H9 (cell line): ENCODE results near the gene DHCR7. TPM values are rescaled to one million over a fixed set of nuclear protein-coding genes. Genes with fewer than 3 reads are reported as not detected.

Experiments used
- DNase-seq: peaks from one replicate; pipeline ENCODE4 v3.0.0-alpha.2; 2017
- H2AFZ ChIP-seq: one replicate; pipeline ENCODE4 v1.6.1; 2013; ENCODE audit warnings: mild to moderate bottlenecking, low read length, control low read depth, moderate library complexity
- H2AK5ac ChIP-seq: 2 replicates; pipeline ENCODE4 v1.6.1; 2013; ENCODE audit warnings: low read length, control low read depth, mixed read lengths; ENCODE audit not compliant: insufficient read length
- H2BK120ac ChIP-seq: one replicate; pipeline ENCODE4 v1.6.1; 2013; ENCODE audit warnings: low read depth, mild to moderate bottlenecking, low read length, control low read depth, inconsistent platforms; ENCODE audit not compliant: poor library complexity, severe bottlenecking
- H2BK12ac ChIP-seq: 2 replicates; pipeline ENCODE4 v1.6.1; 2013; ENCODE audit warnings: low read length, control low read depth, mixed read lengths, low read depth; ENCODE audit not compliant: insufficient read length
- H2BK15ac ChIP-seq: 2 replicates; pipeline ENCODE4 v1.6.1; 2013; ENCODE audit warnings: low read depth, low read length, control low read depth
- H2BK20ac ChIP-seq: one replicate; pipeline ENCODE4 v1.6.1; 2013; ENCODE audit warnings: low read depth, mild to moderate bottlenecking, low read length, control low read depth, inconsistent platforms; ENCODE audit not compliant: poor library complexity, severe bottlenecking
- H2BK5ac ChIP-seq: 2 replicates; pipeline ENCODE4 v1.6.1; 2013; ENCODE audit warnings: low read length, control low read depth, mixed read lengths; ENCODE audit not compliant: insufficient read length
- H3K14ac ChIP-seq: 2 replicates; pipeline ENCODE4 v1.6.1; 2013; ENCODE audit warnings: low read length, control low read depth; ENCODE audit not compliant: insufficient read depth
- H3K18ac ChIP-seq: 2 replicates; pipeline ENCODE4 v1.6.1; 2013; ENCODE audit warnings: low read depth, mild to moderate bottlenecking, mixed read lengths, low read length, control low read depth; ENCODE audit not compliant: insufficient read length
- H3K23ac ChIP-seq: 2 replicates; pipeline ENCODE4 v1.6.1; 2013; ENCODE audit warnings: low read length, control low read depth, mixed read lengths, low read depth; ENCODE audit not compliant: insufficient read length
- H3K23me2 ChIP-seq: 2 replicates; pipeline ENCODE4 v1.6.1; 2013; ENCODE audit warnings: low read depth, mild to moderate bottlenecking, mixed read lengths, low read length, control low read depth; ENCODE audit not compliant: insufficient read length, poor library complexity, severe bottlenecking
- H3K27ac ChIP-seq: 2 replicates; pipeline ENCODE4 v1.5.1; 2013; ENCODE audit warnings: low read length, control low read depth, mixed read lengths, low read depth; ENCODE audit not compliant: insufficient read length
- H3K27me3 ChIP-seq: 2 replicates; pipeline ENCODE4 v1.6.1; 2013; ENCODE audit warnings: low read length, control low read depth, inconsistent platforms; ENCODE audit not compliant: insufficient read depth
- H3K4ac ChIP-seq: 2 replicates; pipeline ENCODE4 v1.6.1; 2013; ENCODE audit warnings: low read depth, mild to moderate bottlenecking, control low read depth, inconsistent platforms, low read length, moderate library complexity
- H3K4me1 ChIP-seq: 2 replicates; pipeline ENCODE4 v1.6.1; 2013; ENCODE audit warnings: low read length, control low read depth, inconsistent platforms; ENCODE audit not compliant: insufficient read depth
- H3K4me2 ChIP-seq: 2 replicates; pipeline ENCODE4 v1.6.1; 2013; ENCODE audit warnings: low read length, control low read depth, mixed read lengths; ENCODE audit not compliant: insufficient read length, insufficient read depth
- H3K56ac ChIP-seq: 2 replicates; pipeline ENCODE4 v1.6.1; 2013; ENCODE audit warnings: low read depth, mild to moderate bottlenecking, mixed read lengths, low read length, control low read depth; ENCODE audit not compliant: insufficient read length
- H3K79me1 ChIP-seq: 2 replicates; pipeline ENCODE4 v1.6.1; 2013; ENCODE audit warnings: low read depth, mild to moderate bottlenecking, moderate library complexity, low read length, control low read depth, inconsistent platforms; ENCODE audit not compliant: insufficient read depth, poor library complexity, severe bottlenecking
- H3K79me2 ChIP-seq: 2 replicates; pipeline ENCODE4 v1.6.1; 2013; ENCODE audit warnings: low read length, control low read depth, inconsistent platforms; ENCODE audit not compliant: insufficient read depth
- H3K9ac ChIP-seq: 2 replicates; pipeline ENCODE4 v1.6.1; 2013; ENCODE audit warnings: low read length, control low read depth, mixed read lengths; ENCODE audit not compliant: insufficient read length; ENCODE audit errors: extremely low read depth
- H3K9me3 ChIP-seq: one replicate; pipeline ENCODE4 v1.6.1; 2013; ENCODE audit warnings: low read depth, low read length, inconsistent platforms; ENCODE audit not compliant: control insufficient read depth
- H3T11ph ChIP-seq: one replicate; pipeline ENCODE4 v1.6.1; 2013; ENCODE audit warnings: mild to moderate bottlenecking, low read length, control low read depth, inconsistent platforms
- H4K20me1 ChIP-seq: one replicate; pipeline ENCODE4 v1.6.1; 2013; ENCODE audit not compliant: control insufficient read depth, insufficient read length, insufficient read depth
- H4K5ac ChIP-seq: 2 replicates; pipeline ENCODE4 v1.6.1; 2013; ENCODE audit warnings: low read depth, mild to moderate bottlenecking, mixed read lengths, low read length, control low read depth; ENCODE audit not compliant: insufficient read length
- H4K8ac ChIP-seq: replicated peaks from 2 replicates; pipeline ENCODE4 v1.6.1; 2013; ENCODE audit warnings: low read length, control low read depth, mixed read lengths, low read depth; ENCODE audit not compliant: insufficient read length
- H4K91ac ChIP-seq: 2 replicates; pipeline ENCODE4 v1.6.1; 2013; ENCODE audit warnings: low read depth, mild to moderate bottlenecking, moderate library complexity, mixed read lengths, low read length, control low read depth; ENCODE audit not compliant: insufficient read length
- H3K27ac Mint-ChIP-seq, 3 experiments: 2 replicates in 2 of 3; 3 replicates in 1 of 3; pipeline ENCODE4 v1.8.0; 2020 to 2021; ENCODE audit warnings: mixed read lengths in 3 of 3, mild to moderate bottlenecking in 1 of 3, moderate library complexity in 1 of 3
- H3K27me3 Mint-ChIP-seq: 2 replicates; pipeline ENCODE4 v1.8.0; 2021; ENCODE audit warnings: low read depth, mild to moderate bottlenecking, moderate library complexity, mixed read lengths
- H3K36me3 Mint-ChIP-seq, 3 experiments: 2 replicates in 2 of 3; 3 replicates in 1 of 3; pipeline ENCODE4 v1.8.0; 2020 to 2021; ENCODE audit warnings: low read depth in 3 of 3, mixed read lengths in 3 of 3; ENCODE audit not compliant: insufficient read depth in 1 of 3
- H3K4me1 Mint-ChIP-seq, 2 experiments: 2 replicates each; pipeline ENCODE4 v1.8.0; 2020; ENCODE audit warnings: mixed read lengths in 2 of 2
- H3K4me3 Mint-ChIP-seq, 2 experiments: 2 replicates in 1 of 2; 3 replicates in 1 of 2; pipeline ENCODE4 v1.8.0; 2020 to 2021; ENCODE audit warnings: mild to moderate bottlenecking in 2 of 2, mixed read lengths in 2 of 2, moderate library complexity in 1 of 2
- H3K9me3 Mint-ChIP-seq, 2 experiments: 2 replicates in 1 of 2; 3 replicates in 1 of 2; pipeline ENCODE4 v1.8.0; 2020; ENCODE audit warnings: mild to moderate bottlenecking in 2 of 2, mixed read lengths in 2 of 2, moderate library complexity in 1 of 2
- CTCF ChIP-seq: fragments of 200-600 bp; sonication (generic); conservative IDR thresholded peaks from 3 replicates; pipeline ENCODE4 v1.8.0; 2021; ENCODE audit warnings: antibody characterized with exemption, mild to moderate bottlenecking
- WGBS: extraction: QIAGEN DNeasy Blood & Tissue Kit; methylation state at CpG from one replicate; pipeline ENCODE4 v1.1.7; 2013; ENCODE audit warnings: missing lambda C conversion rate, low lambda C conversion rate, mixed read lengths; ENCODE audit not compliant: insufficient read length; ENCODE audit errors: extremely low coverage; 5-methylcytosine and 5-hydroxymethylcytosine counted together
- total RNA-seq: library from RNA; stranded (reverse); gene quantifications from 2 replicates; pipeline ENCODE4 v1.2.1, GENCODE V29; 2021

The DHCR7 gene
- total RNA-seq, 1 experiment from 2014 or later: 124 TPM

GRCh38 chr11:71466358-71466757, 18.2 kb upstream of the DHCR7 start:
- Histone ChIP-seq H2BK5ac (no peak overlapping the region), H3K9ac (no peak overlapping the region), H3K4me2 (no peak overlapping the region), H3K9me3 (peaks cover 16% of the 10 kb centered on the region), H3K23me2 (no peaks in the 10 kb centered on the region), H4K8ac (no peak overlapping the region), H3K18ac (no peak overlapping the region), H3K27ac (no peak overlapping the region), H4K20me1 (no peaks in the 10 kb centered on the region), H4K91ac (no peak overlapping the region), H3K79me2 (no peaks in the 10 kb centered on the region), H3K4ac (no peak overlapping the region), H2BK15ac (no peak overlapping the region), H2BK120ac (no peak overlapping the region), H3K27me3 (no peaks in the 10 kb centered on the region), H4K5ac (no peak overlapping the region), H3K23ac (no peak overlapping the region), H3T11ph (no peak overlapping the region), H3K4me1 (no peaks in the 10 kb centered on the region), H2AFZ (no peak overlapping the region), H2BK20ac (no peak overlapping the region), H3K56ac (no peak overlapping the region), H3K14ac (no peak overlapping the region), H2AK5ac (no peak overlapping the region), H3K79me1 (no peaks in the 10 kb centered on the region), H2BK12ac (no peak overlapping the region)
- Mint-ChIP-seq H3K27me3 (no peaks in the 10 kb centered on the region; the same call in 1 of the 2 replicates), H3K36me3 (peaks cover 33 to 66% (median 47%) of the 10 kb centered on the region in 3 experiments; a peak in 6 of 7 replicates), H3K4me1 (peaks cover 0 to 3% of the 10 kb centered on the region in 2 experiments; a peak in 3 of 4 replicates), H3K27ac (no peak overlapping the region), H3K4me3 (no peak overlapping the region), H3K9me3 (peaks cover 17 to 21% of the 10 kb centered on the region in 2 experiments)
- no peak for DNase-seq
- WGBS: no CpG with 5 or more reads among the region's 9 CpGs
- no peak for TF ChIP-seq CTCF
